ENCODE data around the gene HEXD.
"Not testable (repeated sequence)": the region's sequence is repeated elsewhere in the genome, so short reads cannot be mapped to it uniquely, and the experiment has no call there.

Gene HEXD

GRCh38 chr17:82418001-82418986, at the start of gene HEXD, which contains the start of gene OGFOD3:
HEXD (plus strand) TSS chr17:82418347; CDS start chr17:82419800, 1,453 bp downstream.
OGFOD3 (minus strand) TSS chr17:82418586; CDS start chr17:82418485, 101 bp downstream.
- peak; percentile 23 to 95 for DNase-seq

GRCh38 chr17:82369211-82369610, 48.9 kb upstream of the HEXD start:
- no peak for DNase-seq

GRCh38 chr17:82370471-82371332, 47.4 kb upstream of the HEXD start:
- DNase-seq = no peak

GRCh38 chr17:82371333-82372248, 46.6 kb upstream of the HEXD start, which contains the start of gene UTS2R:
UTS2R (plus strand) TSS chr17:82371765; CDS start chr17:82374325, 2,560 bp downstream.
- peak in 1 of 2 experiments; percentile 46 for DNase-seq

GRCh38 chr17:82372249-82373071, 45.7 kb upstream of the HEXD start:
- DNase-seq = no peak

- DNase-seq = not testable (repeated sequence)
These were observed 45.1 kb upstream of the HEXD start for GRCh38 chr17:82373072-82373452.

GRCh38 chr17:82373731-82374625, 44.2 kb upstream of the HEXD start:
- peak in 1 of 2 experiments; percentile 49 for DNase-seq

- DNase-seq = peak in 1 of 2 experiments; percentile 75
These were observed 43.4 kb upstream of the HEXD start for GRCh38 chr17:82374626-82375331.

- DNase-seq = no peak
These were observed 42.6 kb upstream of the HEXD start for GRCh38 chr17:82375359-82376041.

GRCh38 chr17:82376042-82376730, 42.0 kb upstream of the HEXD start:
- DNase-seq = no peak

GRCh38 chr17:82377294-82377693, 40.9 kb upstream of the HEXD start:
- not testable (repeated sequence) for DNase-seq

GRCh38 chr17:82377924-82378740, 40.0 kb upstream of the HEXD start:
- DNase-seq = no peak

- no peak for DNase-seq
These were observed 39.5 kb upstream of the HEXD start for GRCh38 chr17:82378741-82379021.

- DNase-seq = no peak
These were observed 37.1 kb upstream of the HEXD start for GRCh38 chr17:82380860-82381702.

GRCh38 chr17:82381703-82382009, 36.5 kb upstream of the HEXD start:
- DNase-seq = not testable (repeated sequence)

- DNase-seq = not testable (repeated sequence)
These were observed 35.8 kb upstream of the HEXD start for GRCh38 chr17:82382220-82382932.
